Prostate gland (tissue), 2 donors: ENCODE results near the gene MAP6.

Source experiments
- CTCF ChIP-seq, 4 experiments: fragments of 200-600 bp in 2 of 4; fragments of 450-650 bp in 2 of 4; sonication (generic) in 2 of 4; IDR thresholded peaks; 1 replicate in 3 of 4; 2 replicates in 1 of 4; pipeline ENCODE4 v1.5.1; 2016 to 2019; ENCODE audit warnings: antibody characterized with exemption in 4 of 4, mild to moderate bottlenecking in 2 of 4, moderate library complexity in 2 of 4
- POLR2A ChIP-seq: fragments of 450-650 bp; IDR thresholded peaks from one replicate; pipeline ENCODE4 v1.6.1; 2016; ENCODE audit warnings: antibody characterized with exemption, mild to moderate bottlenecking
- POLR2AphosphoS5 ChIP-seq: sonication (generic); formaldehyde crosslinking; IDR thresholded peaks from one replicate; pipeline ENCODE4 v1.6.1; 2017; ENCODE audit warnings: antibody characterized with exemption

GRCh38 chr11:75637998-75638397, 30.8 kb downstream of the MAP6 start:
- TF ChIP-seq POLR2A (no peak), CTCF (IDR thresholded peaks at IDR 0.05) (no peak), POLR2AphosphoS5 (no peak)
